ENCODE results near the gene ANO9. TPM values are rescaled to one million over a fixed set of nuclear protein-coding genes. Genes with fewer than 3 reads are reported as not detected.

The ANO9 gene
- total and polyA plus RNA-seq, 8 donors, result 4.0 to 28.0 (median 8.0) TPM

DNA sequence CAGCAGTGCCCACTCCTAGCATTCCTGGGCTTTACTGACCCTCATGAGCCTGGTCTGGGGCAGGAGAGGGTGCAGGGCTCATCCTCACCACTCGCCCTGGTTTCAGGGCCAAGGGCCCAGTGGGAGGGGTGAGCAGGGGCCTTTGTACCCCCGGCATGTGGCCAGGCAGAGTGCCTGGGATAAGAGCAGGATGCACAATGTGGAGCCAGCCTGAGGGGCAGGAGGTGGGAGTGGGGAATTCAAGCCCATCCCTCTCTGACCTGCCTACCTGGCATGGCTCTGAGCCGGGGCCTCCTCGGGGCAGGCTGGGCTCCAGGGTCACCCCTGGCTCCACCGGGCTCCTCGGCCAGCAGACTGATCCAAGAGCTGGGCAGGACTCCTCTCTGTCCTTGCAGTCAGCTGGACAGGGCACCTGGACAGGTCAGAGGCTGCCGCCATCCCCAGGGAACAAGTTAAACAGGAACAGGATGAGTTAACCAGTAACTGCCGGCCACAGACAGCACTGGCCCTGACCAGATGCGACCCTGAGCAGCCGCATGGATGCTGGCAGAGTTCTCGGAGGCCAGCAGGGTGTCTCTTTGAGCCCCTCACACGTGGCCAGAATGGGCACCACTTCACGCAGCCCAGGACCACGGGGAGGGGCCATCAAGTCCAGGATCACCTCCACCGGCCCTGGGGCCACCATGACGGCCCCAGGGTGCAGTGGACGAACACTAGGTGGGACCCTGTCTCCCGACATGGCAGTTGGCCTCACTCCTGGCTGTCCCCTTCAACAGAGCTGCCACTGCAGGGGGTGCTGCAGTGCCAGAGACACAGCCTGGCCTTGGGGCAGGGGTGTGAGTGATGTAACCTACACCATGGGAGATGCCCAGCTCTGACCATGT lies 32.0 kb downstream of the ANO9 start:
- Histone ChIP-seq H3K36me3 (no peaks in the 10 kb centered on the region), H3K27ac (no peak overlapping the region), H3K4me1 (peaks cover 14 to 37% of the 10 kb centered on the region in 2 donors), H3K9me3 (no peaks in the 10 kb centered on the region), H3K4me3 (no peak overlapping the region), H3K27me3 (no peaks in the 10 kb centered on the region)
- ATAC-seq, result no peak
- TF ChIP-seq, protein P1, sequence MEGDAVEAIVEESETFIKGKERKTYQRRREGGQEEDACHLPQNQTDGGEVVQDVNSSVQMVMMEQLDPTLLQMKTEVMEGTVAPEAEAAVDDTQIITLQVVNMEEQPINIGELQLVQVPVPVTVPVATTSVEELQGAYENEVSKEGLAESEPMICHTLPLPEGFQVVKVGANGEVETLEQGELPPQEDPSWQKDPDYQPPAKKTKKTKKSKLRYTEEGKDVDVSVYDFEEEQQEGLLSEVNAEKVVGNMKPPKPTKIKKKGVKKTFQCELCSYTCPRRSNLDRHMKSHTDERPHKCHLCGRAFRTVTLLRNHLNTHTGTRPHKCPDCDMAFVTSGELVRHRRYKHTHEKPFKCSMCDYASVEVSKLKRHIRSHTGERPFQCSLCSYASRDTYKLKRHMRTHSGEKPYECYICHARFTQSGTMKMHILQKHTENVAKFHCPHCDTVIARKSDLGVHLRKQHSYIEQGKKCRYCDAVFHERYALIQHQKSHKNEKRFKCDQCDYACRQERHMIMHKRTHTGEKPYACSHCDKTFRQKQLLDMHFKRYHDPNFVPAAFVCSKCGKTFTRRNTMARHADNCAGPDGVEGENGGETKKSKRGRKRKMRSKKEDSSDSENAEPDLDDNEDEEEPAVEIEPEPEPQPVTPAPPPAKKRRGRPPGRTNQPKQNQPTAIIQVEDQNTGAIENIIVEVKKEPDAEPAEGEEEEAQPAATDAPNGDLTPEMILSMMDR (IDR thresholded peaks at IDR 0.05), result no peak
- intact Hi-C loops (cut with DNase I), result no loop called here
- DNase-seq, result peak in 2 of 4 donors; percentile 31 to 58

DNA sequence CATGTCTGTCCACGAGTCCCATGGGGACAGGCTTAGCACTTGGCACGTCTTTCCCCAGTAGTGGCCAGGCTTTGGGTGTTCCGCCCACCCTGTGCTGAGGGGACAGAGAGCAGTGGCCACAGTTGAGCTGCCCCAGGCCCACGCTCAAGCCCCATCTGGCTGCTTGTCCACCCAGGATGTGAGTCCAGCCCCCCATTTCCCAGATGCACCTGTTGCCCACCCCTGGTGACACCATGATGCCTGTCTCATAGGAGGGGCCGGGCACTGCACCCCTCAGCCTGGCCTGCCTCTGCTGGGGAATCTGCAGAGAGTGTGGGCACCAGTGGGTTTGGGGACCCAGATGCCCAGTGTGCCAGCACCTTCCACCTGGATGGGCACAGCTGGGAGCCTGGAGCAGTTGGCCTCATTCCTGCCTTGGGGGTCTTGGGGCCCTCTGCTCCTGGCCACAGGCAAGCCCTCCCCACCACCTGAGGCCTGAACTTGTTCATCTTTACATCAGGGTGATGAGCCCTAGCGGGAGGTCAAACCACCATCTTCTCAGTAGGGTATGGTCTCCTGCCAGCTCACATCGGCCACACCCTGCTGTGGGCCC lies 32.7 kb downstream of the ANO9 start:
- DNase-seq (peak in 2 of 4 donors; percentile 30 to 69), ATAC-seq (no peak)
- H3K4me1 ChIP-seq, result peaks cover 14 to 30% of the 10 kb centered on the region in 2 donors
- TF ChIP-seq, protein P1 (IDR thresholded peaks at IDR 0.05), result no peak
- H3K27ac ChIP-seq, result no peak overlapping the region
- intact Hi-C loops (cut with DNase I), result no loop called here
- H3K9me3 ChIP-seq, result no peaks in the 10 kb centered on the region
- H3K36me3 ChIP-seq, result peaks cover 0 to 7% of the 10 kb centered on the region in 2 donors
- no peak overlapping the region for H3K4me3 ChIP-seq
- H3K27me3 ChIP-seq, result no peaks in the 10 kb centered on the region

DNA sequence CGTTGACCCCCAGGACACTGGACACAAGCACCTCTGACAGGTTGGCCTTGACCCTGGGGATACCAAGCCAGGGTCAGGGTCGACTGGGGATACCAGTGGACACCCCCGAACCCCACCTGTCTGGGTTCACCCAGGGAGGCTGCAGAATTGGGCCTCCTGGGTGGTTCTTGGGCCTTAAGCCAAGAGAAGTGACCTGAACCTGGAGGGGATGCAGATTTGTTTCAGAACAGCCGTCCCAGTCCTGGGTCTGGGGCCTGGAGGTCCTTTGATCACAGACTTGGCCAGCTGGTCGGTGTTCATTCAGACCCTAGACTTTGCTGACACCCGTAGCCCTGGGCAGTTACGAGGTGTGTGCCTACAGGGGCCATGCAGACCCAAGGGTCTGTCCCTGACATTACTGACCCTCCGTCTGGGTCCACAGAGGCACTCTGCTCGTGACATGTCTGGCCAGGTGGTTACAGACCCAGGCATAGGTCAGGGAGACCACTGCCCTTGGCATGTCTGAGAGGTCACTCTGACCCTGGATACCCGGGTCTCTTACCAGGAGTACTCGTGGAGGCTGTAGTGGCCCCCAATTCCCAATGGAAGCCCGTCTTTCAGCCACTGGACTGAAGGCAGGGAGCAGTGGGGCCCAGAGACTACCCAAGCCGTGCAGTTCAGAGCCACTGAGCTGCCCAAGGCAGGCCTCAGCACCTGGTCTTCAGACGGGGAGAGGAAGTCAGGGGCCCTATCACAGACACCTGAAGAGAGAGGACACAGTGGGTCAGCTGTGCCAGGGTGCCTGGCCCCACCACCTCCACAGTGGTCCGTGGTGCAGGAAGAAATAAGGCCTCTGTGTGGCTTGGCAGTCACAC lies 33.4 kb downstream of the ANO9 start:
- ATAC-seq (no peak), DNase-seq (no peak)
- Histone ChIP-seq H3K9me3 (no peaks in the 10 kb centered on the region), H3K27ac (no peak overlapping the region), H3K36me3 (peaks cover 0 to 12% of the 10 kb centered on the region in 2 donors), H3K4me3 (no peak overlapping the region), H3K4me1 (peaks cover 14 to 29% of the 10 kb centered on the region in 2 donors), H3K27me3 (no peaks in the 10 kb centered on the region)
- intact Hi-C loops (cut with DNase I), result no loop called here
- TF ChIP-seq, protein P1 (IDR thresholded peaks at IDR 0.05), result no peak

DNA sequence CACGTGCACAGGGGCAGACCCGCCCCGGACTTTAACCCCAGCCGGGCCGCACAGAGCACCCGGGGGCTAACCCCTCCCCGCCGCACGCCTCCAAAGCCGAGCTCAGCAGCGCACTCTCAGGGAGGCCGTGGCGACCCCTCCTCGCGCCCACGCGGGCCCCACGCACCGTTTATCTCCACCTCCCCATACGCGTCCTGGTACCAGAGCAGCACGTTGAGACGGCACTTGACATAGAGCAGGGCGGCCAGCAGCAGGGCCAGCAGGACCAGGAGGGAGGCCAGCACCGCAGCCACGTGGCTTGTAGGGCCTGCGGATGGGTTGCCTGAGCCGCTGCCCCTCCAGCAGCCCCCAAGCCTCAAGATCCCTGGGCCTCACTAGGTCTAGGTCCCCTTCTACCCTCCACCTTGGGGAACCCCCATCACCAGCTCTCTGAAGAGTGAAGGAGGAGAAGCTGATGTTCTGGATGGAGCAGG lies 34.1 kb downstream of the ANO9 start:
- intact Hi-C loops (cut with DNase I), result no loop called here
- peaks cover 0 to 12% of the 10 kb centered on the region in 2 donors for H3K36me3 ChIP-seq
- peak overlapping the region; percentile 0 to 73 for H3K27ac ChIP-seq
- DNase-seq, result no peak
- peak overlapping the region in 1 of 2 donors; percentile 12 for H3K4me3 ChIP-seq
- H3K27me3 ChIP-seq, result no peaks in the 10 kb centered on the region
- TF ChIP-seq, protein P1 (IDR thresholded peaks at IDR 0.05), result no peak
- H3K4me1 ChIP-seq, result peaks cover 8 to 22% of the 10 kb centered on the region in 2 donors
- no peak for ATAC-seq
- H3K9me3 ChIP-seq, result no peaks in the 10 kb centered on the region

Data from left lung (tissue), 10 donors.